Muscle of leg (tissue), 11 donors: Measurements from ENCODE around the gene PRDM16. TPM values are rescaled to one million over a fixed set of nuclear protein-coding genes. Genes with fewer than 3 reads are reported as not detected.

ENCODE experiments used
- DNase-seq: peaks from one replicate; pipeline ENCODE4 v3.0.0; 2013
- H3K27ac ChIP-seq: one replicate; pipeline ENCODE4 v1.5.1; 2013; ENCODE audit warnings: mild to moderate bottlenecking, low read length, control low read depth
- H3K27me3 ChIP-seq: one replicate; pipeline ENCODE4 v1.6.1; 2013; ENCODE audit warnings: low read length; ENCODE audit not compliant: control insufficient read depth, insufficient read depth
- H3K36me3 ChIP-seq: one replicate; pipeline ENCODE4 v1.6.1; 2013; ENCODE audit warnings: low read length; ENCODE audit not compliant: control insufficient read depth, insufficient read depth
- H3K4me1 ChIP-seq: one replicate; pipeline ENCODE4 v1.6.1; 2013; ENCODE audit warnings: low read length; ENCODE audit not compliant: control insufficient read depth, insufficient read depth
- H3K4me3 ChIP-seq: one replicate; pipeline ENCODE4 v1.5.1; 2013; ENCODE audit warnings: low read length, control low read depth
- H3K9me3 ChIP-seq: replicated peaks from 2 replicates; pipeline ENCODE4 v1.6.1; 2013; ENCODE audit warnings: low read depth, low read length; ENCODE audit not compliant: control insufficient read depth
- WGBS: methylation state at CpG from one replicate; pipeline ENCODE4 v1.1.5; 2013; ENCODE audit warnings: missing lambda C conversion rate; ENCODE audit not compliant: insufficient coverage; 5-methylcytosine and 5-hydroxymethylcytosine counted together
- polyA plus RNA-seq, 8 donors: library from polyadenylated mRNA; unstranded; fragments of 120-200 nt; gene quantifications; one replicate each; pipeline versions ENCODE4 v1.2.1 to v1.2.3, GENCODE V29; 2013; ENCODE audit warnings: inconsistent platforms in 1 of 8, low replicate concordance in 1 of 8; ENCODE audit not compliant: insufficient read length in 8 of 8, insufficient read depth in 1 of 8
- total RNA-seq: library from RNA; stranded (reverse); fragments of 120-200 nt; gene quantifications from one replicate; pipeline ENCODE4 v1.2.4, GENCODE V29; 2013

The PRDM16 gene
- total and polyA plus RNA-seq, 9 donors: 0.43 to 1.9 (median 0.95) TPM

DNA sequence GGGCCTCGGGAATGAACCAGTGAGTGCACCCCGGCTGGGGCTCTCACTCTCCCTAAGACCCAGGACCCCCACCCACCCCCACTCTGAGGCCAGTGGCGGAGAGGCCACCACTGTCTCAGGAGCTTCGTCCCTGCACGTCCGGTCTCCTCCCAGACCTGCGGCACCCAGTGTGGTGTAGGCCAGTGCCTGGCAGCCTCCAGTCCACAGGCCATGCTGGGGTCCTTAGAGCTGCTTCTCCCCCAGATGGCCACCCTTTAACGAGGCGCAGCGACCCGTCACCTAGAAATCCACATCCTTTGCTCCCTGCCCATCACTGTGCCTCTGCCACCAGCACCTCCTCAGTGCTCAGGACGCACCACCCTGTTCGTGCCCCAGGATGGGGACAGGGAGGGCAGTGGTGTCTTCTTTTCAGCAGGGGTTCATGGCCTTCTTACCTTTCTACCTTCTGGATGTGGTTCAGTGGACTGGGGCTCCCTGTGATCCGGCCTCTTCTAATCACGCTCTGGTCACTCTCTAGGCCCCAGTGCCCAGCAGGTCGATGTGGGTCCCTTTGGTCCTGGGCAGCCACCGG lies 253.5 kb downstream of the PRDM16 start:
- no peaks in the 10 kb centered on the region for H3K9me3 ChIP-seq
- DNase-seq: no peak
- peaks cover 36% of the 10 kb centered on the region for H3K27me3 ChIP-seq
- no peaks in the 10 kb centered on the region for H3K36me3 ChIP-seq
- no peak overlapping the region for H3K27ac ChIP-seq
- WGBS: 53% methylated on average over 14 of the region's 17 CpGs
- no peak overlapping the region for H3K4me3 ChIP-seq
- H3K4me1 ChIP-seq: peaks cover 18% of the 10 kb centered on the region

DNA sequence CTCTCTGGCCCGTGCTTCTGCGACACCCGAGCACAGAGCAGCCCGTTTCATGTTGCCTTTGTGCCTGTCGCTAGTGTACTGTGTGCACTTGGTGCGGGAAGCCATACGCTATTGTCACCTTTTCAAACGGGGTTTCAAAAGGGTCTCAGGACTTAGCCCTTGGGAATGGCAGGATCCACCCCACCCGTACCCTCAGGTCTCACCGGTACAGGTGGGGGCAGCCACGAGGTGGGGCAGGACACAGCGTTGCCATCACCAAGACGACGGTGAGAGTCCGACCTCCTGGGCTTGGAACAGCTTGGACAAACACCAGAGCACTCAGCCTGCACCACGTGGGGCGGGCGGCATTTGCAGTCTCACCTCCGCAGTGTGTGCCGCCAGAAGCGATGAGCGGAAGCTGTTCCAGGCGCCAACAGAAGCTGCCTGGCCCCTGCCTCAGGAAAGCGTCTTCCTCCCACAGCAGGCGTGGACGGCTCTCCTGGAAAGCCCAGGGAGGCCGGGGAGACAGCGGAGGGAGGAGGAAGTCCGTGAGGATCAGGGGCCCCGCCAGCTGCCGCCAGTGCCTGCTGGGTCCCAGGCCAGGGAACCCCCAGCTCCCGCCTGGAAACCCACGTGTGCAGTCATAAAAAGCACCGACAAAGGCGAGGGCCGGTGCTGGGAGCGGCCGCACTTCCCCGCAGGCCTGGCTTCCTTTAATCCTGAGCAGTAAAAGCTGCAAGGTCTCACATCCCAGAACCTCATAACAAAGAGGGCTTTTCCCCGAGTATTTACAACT lies 254.2 kb downstream of the PRDM16 start:
- peaks cover 36% of the 10 kb centered on the region for H3K27me3 ChIP-seq
- 23% methylated on average over 39 of the region's 40 CpGs for WGBS
- H3K4me1 ChIP-seq: peaks cover 24% of the 10 kb centered on the region
- no peaks in the 10 kb centered on the region for H3K9me3 ChIP-seq
- H3K4me3 ChIP-seq: no peak overlapping the region
- no peak overlapping the region for H3K27ac ChIP-seq
- DNase-seq: peak; percentile 35
- no peaks in the 10 kb centered on the region for H3K36me3 ChIP-seq

DNA sequence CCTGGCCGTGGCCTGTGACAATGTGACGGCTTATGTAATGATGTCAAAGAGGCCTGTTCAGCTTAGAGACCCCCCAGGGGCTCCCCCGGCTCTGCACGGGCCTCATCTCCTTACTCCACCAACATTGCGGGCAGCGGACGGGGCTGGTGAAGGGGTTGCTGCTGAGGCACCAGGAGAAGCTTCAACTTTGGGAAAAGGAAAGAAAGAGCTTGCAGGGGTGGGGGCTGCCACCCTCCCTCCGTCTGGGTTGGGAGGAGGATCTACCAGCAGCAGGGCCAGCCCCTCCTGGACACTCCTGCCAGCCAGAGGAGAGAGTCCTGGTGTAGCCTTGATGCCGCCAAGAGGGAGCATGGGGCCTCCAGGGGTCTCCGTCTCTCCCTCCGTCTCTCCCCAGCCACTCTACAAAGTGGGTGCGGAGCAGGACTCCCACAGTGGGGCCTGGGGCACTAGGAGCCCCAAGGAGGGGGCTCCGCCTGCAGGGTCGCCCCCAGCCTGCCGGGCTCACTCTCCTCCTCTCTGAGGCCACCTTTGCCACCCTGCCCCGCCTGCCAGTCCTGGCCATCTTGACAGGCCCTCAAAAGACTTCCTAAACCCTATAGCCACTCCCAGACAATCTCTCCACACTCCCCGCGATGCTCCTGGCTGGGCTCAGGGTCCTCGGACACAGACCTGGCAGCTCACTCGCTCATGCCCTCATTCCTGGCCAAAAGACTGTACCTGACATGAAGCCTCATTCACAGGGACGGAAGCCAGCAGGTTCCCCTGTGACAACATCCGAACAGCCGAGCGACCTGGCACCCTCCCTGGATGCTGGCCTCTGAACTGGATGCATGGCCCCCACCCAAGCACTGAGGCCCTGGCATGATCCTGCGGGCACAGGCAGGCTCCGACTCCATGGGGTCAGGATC lies 255.0 kb downstream of the PRDM16 start:
- Histone ChIP-seq H3K27ac (no peak overlapping the region), H3K9me3 (no peaks in the 10 kb centered on the region), H3K27me3 (peaks cover 36% of the 10 kb centered on the region), H3K4me3 (no peak overlapping the region), H3K36me3 (no peaks in the 10 kb centered on the region), H3K4me1 (peaks cover 27% of the 10 kb centered on the region)
- DNase-seq: no peak
- WGBS: 76% methylated on average over 19 of the region's 26 CpGs

DNA sequence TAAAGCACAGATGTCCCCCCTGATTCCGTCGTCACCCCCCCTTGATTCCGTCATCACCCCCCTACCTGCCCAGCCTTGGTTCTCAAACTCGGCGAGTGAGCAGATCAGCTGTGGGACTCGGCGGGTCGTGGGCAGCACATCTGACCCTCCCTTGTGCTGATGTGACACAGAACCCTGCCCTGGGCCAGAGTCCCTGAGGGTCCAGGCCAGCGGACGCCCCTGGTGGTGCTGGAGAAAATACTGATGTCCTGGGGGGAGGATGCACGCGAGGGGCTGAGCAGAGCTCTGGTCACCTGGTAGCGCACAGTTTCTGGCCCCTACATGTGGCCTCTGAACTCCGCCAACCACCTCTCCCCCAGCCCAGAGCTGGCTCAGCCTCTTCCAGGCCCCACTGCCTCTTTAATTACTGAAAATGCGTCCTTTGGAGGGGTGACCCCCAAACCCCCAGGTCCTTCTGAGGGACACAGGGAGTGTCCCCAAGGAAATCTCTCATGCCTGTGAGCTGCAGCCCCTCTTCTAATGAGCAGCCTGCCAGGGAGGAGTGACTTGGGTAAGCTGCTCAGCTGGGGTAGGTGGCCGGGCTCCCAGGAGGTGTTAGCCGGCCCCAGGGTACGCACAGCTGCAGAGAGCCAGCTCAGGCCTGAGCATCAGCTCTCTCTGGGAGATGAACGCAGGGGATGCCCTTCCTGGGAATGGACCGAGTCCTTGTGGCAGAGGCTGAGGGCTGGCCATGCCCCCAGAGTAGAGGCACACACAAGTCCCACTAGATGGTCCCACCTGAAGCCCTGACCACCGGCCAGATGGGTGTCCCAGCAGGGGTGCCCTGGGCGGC lies 255.9 kb downstream of the PRDM16 start:
- Histone ChIP-seq H3K27me3 (peaks cover 33% of the 10 kb centered on the region), H3K4me1 (peaks cover 27% of the 10 kb centered on the region)
- 86% methylated on average over 15 of the region's 22 CpGs for WGBS

DNA sequence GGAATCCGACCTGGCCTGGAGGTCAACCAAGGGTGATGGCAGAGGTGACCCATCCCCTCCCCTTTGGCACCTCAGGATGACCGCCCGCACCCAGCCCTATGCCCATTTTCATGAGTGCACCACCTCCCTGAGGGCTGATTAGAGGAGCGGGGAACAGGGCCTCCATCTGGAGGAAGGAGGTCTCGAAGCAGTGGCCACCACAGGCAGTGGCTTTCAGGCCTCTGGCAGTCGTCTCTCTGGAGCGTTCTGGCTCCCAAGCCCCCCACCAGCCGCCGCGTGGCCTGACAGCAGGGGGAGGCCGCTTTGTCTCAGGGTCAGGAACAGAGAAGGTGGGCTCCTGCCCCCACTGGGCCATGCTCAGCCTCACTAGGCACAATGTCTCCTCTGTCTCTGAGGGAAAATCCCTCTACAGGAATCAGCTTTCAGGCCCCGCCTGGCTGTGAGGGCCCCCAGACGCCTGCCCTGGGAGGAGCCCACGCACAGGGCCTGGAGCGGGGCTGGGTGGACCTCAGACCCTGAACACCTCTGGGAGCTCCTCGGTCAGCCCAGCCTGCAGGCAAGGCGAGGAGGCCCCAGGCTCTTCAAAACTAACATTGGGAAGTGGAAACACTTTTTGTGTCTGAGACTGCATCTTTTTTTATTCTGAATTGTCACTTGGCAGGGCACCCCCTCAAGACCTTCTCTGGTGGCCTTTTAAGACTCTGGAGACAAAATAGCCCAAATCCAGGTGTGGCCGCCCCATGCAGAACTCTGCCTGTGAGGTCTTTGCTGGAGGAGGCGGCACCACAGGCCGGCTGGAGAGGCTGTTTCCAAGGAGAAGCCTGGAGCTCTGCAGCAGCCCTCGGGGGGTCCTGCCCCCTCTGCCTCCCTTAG lies 257.7 kb downstream of the PRDM16 start:
- no peaks in the 10 kb centered on the region for H3K36me3 ChIP-seq
- no peak overlapping the region for H3K4me3 ChIP-seq
- H3K4me1 ChIP-seq: peaks cover 23% of the 10 kb centered on the region
- no peak for DNase-seq
- H3K9me3 ChIP-seq: no peaks in the 10 kb centered on the region
- WGBS: 58% methylated on average over 13 of the region's 21 CpGs
- peaks cover 36% of the 10 kb centered on the region for H3K27me3 ChIP-seq
- no peak overlapping the region for H3K27ac ChIP-seq

More for the DNA sequence above, 255.9 kb downstream of the PRDM16 start:
- H3K9me3 ChIP-seq: no peaks in the 10 kb centered on the region
- no peaks in the 10 kb centered on the region for H3K36me3 ChIP-seq
- H3K27ac ChIP-seq: no peak overlapping the region
- DNase-seq: no peak
- H3K4me3 ChIP-seq: no peak overlapping the region

DNA sequence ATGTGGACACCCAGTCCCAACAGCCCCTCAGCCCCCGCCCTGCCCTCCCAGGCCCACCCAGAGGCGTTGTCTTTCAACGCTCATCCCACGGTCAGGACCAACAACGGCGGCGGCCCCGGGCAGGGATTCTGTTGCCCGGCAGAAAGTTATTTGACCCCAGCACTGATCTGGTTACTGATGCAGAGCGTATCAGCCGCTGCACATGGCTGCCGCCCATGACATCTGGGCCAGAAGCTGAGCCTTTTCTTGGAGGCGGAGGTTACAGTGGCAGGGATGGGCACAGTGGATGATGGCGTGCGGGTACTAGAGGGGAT lies 258.3 kb downstream of the PRDM16 start:
- Histone ChIP-seq H3K9me3 (no peaks in the 10 kb centered on the region), H3K4me3 (no peak overlapping the region), H3K27ac (no peak overlapping the region), H3K27me3 (peaks cover 32% of the 10 kb centered on the region), H3K4me1 (peaks cover 23% of the 10 kb centered on the region), H3K36me3 (no peaks in the 10 kb centered on the region)
- DNase-seq: no peak
- 42% methylated on average over 15 of the region's 15 CpGs for WGBS

DNA sequence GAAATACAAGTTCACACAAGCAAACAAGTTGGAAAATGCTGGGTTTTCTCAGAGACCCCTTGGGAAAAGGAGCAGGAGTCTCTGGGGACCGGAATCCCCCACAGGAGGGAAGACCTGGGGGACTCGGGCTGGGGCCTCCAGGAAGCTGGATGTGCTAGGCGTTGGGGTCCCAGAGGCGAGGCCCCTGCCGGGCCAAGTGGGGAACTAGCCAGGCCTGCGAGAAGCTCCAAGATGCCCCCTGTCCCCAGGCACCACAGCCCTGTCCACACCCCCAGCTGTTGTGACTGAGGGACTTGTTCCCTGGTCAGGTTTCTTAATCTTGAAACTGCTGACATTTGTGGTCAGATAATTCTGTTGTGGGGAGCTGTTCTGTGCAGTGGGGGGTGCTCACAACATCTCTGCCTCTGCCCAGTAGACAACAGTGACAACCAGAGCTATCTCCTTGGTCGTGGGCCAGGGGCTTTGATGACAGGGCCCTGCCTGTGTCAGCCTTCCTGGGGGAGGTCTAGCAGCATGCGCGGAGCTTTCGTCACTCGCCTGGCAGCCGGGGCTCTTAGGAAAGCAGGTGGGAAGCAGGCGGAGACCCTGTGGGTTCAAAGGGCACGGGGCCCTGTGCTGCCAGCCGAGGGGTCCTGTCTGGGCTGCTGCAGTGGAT lies 259.1 kb downstream of the PRDM16 start:
- H3K27me3 ChIP-seq: peaks cover 28% of the 10 kb centered on the region

DNA sequence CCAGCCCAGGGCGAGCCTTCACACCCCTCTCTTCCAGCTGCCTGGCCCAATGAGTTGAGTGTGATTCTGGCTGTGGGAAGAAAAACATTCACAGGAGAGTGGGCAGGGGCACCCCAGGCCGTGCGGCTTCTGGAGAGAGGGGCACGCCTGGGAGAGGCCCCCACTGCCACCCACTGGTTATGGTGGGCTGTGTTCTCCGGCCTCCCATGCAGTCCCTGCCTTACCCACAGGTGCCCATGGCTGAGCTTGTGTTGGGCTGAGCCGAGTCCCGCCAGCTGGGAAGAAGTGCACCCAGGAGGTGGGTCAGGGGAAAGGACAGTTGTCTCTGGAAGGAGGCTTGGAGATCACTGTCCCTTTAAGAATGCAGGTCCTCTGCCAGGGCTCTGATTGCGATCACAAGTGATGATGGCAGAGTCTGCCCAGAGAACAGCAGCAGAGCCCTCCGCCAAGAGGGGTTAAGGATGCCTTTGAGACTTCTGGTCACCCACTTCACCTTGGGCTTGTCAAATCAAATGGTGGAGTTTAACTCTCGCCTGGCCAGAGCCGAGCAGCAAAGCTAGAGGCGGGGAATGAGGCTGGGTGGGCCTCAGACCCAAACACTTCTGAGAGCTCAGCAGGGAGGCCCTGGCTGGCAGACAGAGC lies 260.8 kb downstream of the PRDM16 start:
- Histone ChIP-seq H3K27me3 (peaks cover 18% of the 10 kb centered on the region), H3K36me3 (no peaks in the 10 kb centered on the region), H3K4me1 (peaks cover 30% of the 10 kb centered on the region), H3K27ac (no peak overlapping the region), H3K9me3 (no peaks in the 10 kb centered on the region), H3K4me3 (no peak overlapping the region)
- no peak for DNase-seq
- WGBS: 53% methylated on average over 10 of the region's 12 CpGs

More for the DNA sequence above, 259.1 kb downstream of the PRDM16 start:
- no peak overlapping the region for H3K27ac ChIP-seq
- 66% methylated on average over 11 of the region's 15 CpGs for WGBS
- no peaks in the 10 kb centered on the region for H3K36me3 ChIP-seq
- no peak for DNase-seq
- no peak overlapping the region for H3K4me3 ChIP-seq
- H3K9me3 ChIP-seq: no peaks in the 10 kb centered on the region
- peaks cover 23% of the 10 kb centered on the region for H3K4me1 ChIP-seq
